Esophagus muscularis mucosa (tissue), 4 donors: Measurements from ENCODE around the gene TLL2. TPM values are rescaled to one million over a fixed set of nuclear protein-coding genes. Genes with fewer than 3 reads are reported as not detected.

Experiments
- DNase-seq: peaks from one replicate; pipeline ENCODE4 v3.0.0-alpha.2; 2017; ENCODE audit errors: extremely low spot score
- H3K27ac ChIP-seq, 4 donors: fragments of 200-600 bp; sonication (generic); replicated peaks in 1 of 4; 1 replicate in 3 of 4; 2 replicates in 1 of 4; pipeline ENCODE4 v1.5.1; 2016 to 2019; ENCODE audit warnings: mild to moderate bottlenecking in 1 of 4
- H3K27me3 ChIP-seq, 4 donors: fragments of 200-600 bp; sonication (generic); one replicate each; pipeline versions ENCODE4 v1.5.1 to v1.6.0; 2016 to 2019
- H3K36me3 ChIP-seq, 4 donors: fragments of 200-600 bp; sonication (generic); one replicate each; pipeline ENCODE4 v1.5.1; 2016 to 2019
- H3K4me1 ChIP-seq, 4 donors: fragments of 200-600 bp; sonication (generic); one replicate each; pipeline ENCODE4 v1.5.1; 2016 to 2019
- H3K4me3 ChIP-seq, 4 donors: fragments of 200-600 bp; sonication (generic); 1 replicate in 2 of 4; 2 replicates in 2 of 4; pipeline ENCODE4 v1.5.1; 2016 to 2019; ENCODE audit warnings: mild to moderate bottlenecking in 4 of 4, moderate library complexity in 1 of 4
- H3K9me3 ChIP-seq, 4 donors: fragments of 200-600 bp; sonication (generic); 1 replicate in 3 of 4; 2 replicates in 1 of 4; pipeline ENCODE4 v1.5.1; 2016 to 2019
- EP300 ChIP-seq: sonication (generic); formaldehyde crosslinking; IDR thresholded peaks from one replicate; pipeline ENCODE4 v1.6.1; 2017; ENCODE audit warnings: antibody characterized with exemption
- POLR2A ChIP-seq: fragments of 450-650 bp; IDR thresholded peaks from one replicate; pipeline ENCODE4 v1.6.1; 2017; ENCODE audit warnings: antibody characterized with exemption, moderate library complexity, mild to moderate bottlenecking, low read depth
- POLR2AphosphoS5 ChIP-seq, 2 donors: sonication (generic); formaldehyde crosslinking; IDR thresholded peaks; one replicate each; pipeline ENCODE4 v1.6.1; 2017; ENCODE audit warnings: antibody characterized with exemption in 2 of 2
- WGBS: methylation state at CpG from one replicate; pipeline ENCODE4 v1.1.5; 2018; 5-methylcytosine and 5-hydroxymethylcytosine counted together
- intact Hi-C: fragments of 100-400 bp; cut with DNase I; formaldehyde crosslinking; loops from one replicate; pipeline ENCODE4 v1.15.1; 2023
- total RNA-seq, 4 donors: library from RNA; depleted of rRNA; stranded (reverse); fragments of >200 nt; gene quantifications; one replicate each; pipeline versions ENCODE4 v1.1.0 to v1.2.1, GENCODE V29; 2016
- TF ChIP-seq, protein P1 (sequence below), 3 experiments: fragments of 200-600 bp in 2 of 3; fragments of 450-650 bp in 1 of 3; sonication (generic) in 2 of 3; IDR thresholded peaks; one replicate each; pipeline ENCODE4 v1.5.1; 2017 to 2019; ENCODE audit warnings: antibody characterized with exemption in 3 of 3, mild to moderate bottlenecking in 2 of 3, moderate library complexity in 1 of 3

TLL2 gene
- total RNA-seq, 4 donors from 2014 or later: 0.17 to 2.1 (median 0.27) TPM

DNA sequence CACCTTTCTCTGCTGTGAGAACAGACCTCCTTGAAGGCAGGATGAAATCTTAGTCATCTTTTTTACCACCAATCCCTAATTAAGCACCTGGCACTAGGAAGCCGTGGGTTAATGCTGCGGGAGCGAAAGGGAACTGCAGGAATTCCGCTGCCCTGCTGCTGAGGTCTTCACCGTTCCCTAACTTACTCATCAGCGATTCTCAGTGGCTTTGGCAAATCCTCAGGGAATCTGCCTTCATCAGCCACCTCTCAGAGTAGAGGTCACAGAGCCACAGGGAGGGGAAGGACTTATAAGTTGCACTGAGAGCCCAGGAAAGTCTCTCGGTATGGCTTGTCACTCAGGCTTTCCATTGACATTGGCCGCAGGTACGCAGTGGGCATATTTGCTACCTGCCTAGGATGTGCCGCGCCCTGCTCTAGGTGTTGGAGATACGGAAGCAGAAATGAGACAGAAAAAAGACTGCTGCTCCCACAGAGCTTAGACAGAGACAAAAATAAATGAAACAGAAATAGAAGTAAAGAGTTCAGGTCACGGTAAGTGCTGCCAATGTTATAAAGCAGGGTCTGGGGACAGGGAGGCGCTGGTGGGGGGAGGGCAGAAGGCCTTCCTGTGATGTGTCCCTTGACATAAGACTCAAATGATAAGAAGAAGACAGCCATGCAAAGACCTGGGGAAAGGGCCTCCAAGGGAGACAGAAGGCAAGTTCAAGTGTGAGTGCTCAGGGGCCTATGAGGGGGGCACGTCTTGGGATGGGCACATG is 82.3 kb downstream of the TLL2 start:
- Histone ChIP-seq H3K9me3 (no peaks in the 10 kb centered on the region), H3K27ac (no peak overlapping the region), H3K4me3 (no peak overlapping the region), H3K4me1 (no peaks in the 10 kb centered on the region), H3K27me3 (peaks cover 0 to 20% (median 0%) of the 10 kb centered on the region in 4 donors), H3K36me3 (no peaks in the 10 kb centered on the region)
- peak; percentile 50 for DNase-seq
- TF ChIP-seq POLR2AphosphoS5 (IDR thresholded peaks at IDR 0.05): no peak
- no peak for TF ChIP-seq POLR2A
- TF ChIP-seq EP300: no peak
- TF ChIP-seq, protein P1, sequence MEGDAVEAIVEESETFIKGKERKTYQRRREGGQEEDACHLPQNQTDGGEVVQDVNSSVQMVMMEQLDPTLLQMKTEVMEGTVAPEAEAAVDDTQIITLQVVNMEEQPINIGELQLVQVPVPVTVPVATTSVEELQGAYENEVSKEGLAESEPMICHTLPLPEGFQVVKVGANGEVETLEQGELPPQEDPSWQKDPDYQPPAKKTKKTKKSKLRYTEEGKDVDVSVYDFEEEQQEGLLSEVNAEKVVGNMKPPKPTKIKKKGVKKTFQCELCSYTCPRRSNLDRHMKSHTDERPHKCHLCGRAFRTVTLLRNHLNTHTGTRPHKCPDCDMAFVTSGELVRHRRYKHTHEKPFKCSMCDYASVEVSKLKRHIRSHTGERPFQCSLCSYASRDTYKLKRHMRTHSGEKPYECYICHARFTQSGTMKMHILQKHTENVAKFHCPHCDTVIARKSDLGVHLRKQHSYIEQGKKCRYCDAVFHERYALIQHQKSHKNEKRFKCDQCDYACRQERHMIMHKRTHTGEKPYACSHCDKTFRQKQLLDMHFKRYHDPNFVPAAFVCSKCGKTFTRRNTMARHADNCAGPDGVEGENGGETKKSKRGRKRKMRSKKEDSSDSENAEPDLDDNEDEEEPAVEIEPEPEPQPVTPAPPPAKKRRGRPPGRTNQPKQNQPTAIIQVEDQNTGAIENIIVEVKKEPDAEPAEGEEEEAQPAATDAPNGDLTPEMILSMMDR (IDR thresholded peaks at IDR 0.05): no peak
- intact Hi-C loops: no loop called here
- 75% methylated on average over 15 of the region's 15 CpGs for WGBS

DNA sequence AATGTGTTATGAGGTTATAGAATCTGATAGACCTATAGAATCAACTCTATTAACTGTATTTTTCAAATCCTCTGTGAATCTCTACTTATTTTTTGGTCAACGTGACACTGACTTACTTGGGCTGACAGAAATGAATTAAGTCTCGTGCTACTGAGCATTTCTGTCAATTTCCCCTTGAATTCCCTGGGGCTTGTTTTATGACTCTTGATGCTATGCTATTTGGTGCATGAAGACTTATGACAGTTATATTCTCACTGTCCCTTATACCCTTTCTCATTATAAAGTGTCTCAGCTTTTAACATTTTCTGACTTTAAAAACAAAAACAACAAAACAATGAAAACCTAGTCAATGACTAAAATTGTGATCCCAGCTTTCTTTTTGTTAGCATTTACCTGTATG is 86.4 kb downstream of the TLL2 start:
- no peak overlapping the region for H3K4me3 ChIP-seq
- no peaks in the 10 kb centered on the region for H3K36me3 ChIP-seq
- TF ChIP-seq POLR2AphosphoS5 (IDR thresholded peaks at IDR 0.05) (no peak), EP300 (no peak), POLR2A (no peak)
- TF ChIP-seq, protein P1 (IDR thresholded peaks at IDR 0.05): no peak
- no peak overlapping the region for H3K27ac ChIP-seq
- H3K9me3 ChIP-seq: no peaks in the 10 kb centered on the region
- H3K27me3 ChIP-seq: peaks cover 0 to 20% (median 0%) of the 10 kb centered on the region in 4 donors
- intact Hi-C loops: no loop called here
- DNase-seq: no peak
- WGBS: 81% methylated on average over 2 of the region's 2 CpGs
- no peaks in the 10 kb centered on the region for H3K4me1 ChIP-seq

DNA sequence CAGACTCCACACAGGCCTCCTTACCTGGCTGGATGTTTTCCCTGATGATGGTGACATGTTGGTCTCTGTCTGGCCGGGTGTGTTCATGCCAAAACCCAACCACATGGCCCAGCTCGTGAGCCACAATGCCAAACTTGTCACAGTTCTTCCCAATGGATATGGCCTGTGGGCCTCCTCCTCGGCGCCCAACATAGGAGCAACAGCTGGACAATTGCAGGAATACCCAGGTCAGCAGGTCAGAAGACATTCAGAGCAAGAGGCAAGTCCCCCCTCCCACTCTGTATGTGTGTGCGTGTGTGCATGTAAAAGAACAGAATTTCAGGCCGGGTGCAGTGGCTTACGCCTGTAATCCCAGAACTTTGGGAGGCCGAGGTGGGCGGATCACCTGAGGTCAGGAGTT is 91.2 kb downstream of the TLL2 start:
- H3K9me3 ChIP-seq: no peaks in the 10 kb centered on the region
- peak; percentile 88 for DNase-seq
- WGBS: 93% methylated on average over 9 of the region's 9 CpGs
- no peak for TF ChIP-seq POLR2AphosphoS5 (IDR thresholded peaks at IDR 0.05)
- TF ChIP-seq, protein P1 (IDR thresholded peaks at IDR 0.05): no peak
- no peak for TF ChIP-seq EP300
- TF ChIP-seq POLR2A: no peak
- intact Hi-C loops: no loop called here
- H3K4me1 ChIP-seq: peaks cover 0 to 4% (median 0%) of the 10 kb centered on the region in 4 donors
- no peaks in the 10 kb centered on the region for H3K36me3 ChIP-seq
- no peak overlapping the region for H3K4me3 ChIP-seq
- H3K27ac ChIP-seq: no peak overlapping the region
- peaks cover 0 to 4% (median 0%) of the 10 kb centered on the region in 4 donors for H3K27me3 ChIP-seq

DNA sequence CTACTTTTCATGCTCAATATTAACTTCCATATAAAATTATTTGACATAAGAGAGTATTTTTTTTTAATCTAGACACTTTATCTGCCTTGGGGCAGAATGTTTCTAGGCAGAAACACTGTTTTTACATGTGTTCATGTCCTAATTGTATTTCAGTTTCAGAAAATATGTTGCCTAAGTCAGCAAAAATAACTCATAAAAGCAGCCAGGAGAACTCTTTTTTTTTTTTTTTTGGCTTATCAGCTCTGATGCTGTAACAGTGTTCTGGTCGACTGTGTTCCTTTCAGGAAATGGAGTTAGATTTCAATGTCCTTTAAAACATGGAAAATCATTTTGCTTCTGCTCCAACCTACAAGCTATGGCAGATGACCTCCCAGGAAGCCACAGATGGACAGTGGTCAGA is 91.7 kb downstream of the TLL2 start:
- WGBS: 47% methylated on average over 1 of the region's 1 CpG
- Histone ChIP-seq H3K36me3 (no peaks in the 10 kb centered on the region), H3K9me3 (no peaks in the 10 kb centered on the region), H3K27me3 (peaks cover 0 to 7% (median 0%) of the 10 kb centered on the region in 4 donors), H3K4me1 (peaks cover 0 to 4% (median 0%) of the 10 kb centered on the region in 4 donors), H3K27ac (no peak overlapping the region), H3K4me3 (no peak overlapping the region)
- DNase-seq: no peak
- TF ChIP-seq POLR2AphosphoS5 (IDR thresholded peaks at IDR 0.05) (no peak), POLR2A (no peak)
- intact Hi-C loops: no loop called here

DNA sequence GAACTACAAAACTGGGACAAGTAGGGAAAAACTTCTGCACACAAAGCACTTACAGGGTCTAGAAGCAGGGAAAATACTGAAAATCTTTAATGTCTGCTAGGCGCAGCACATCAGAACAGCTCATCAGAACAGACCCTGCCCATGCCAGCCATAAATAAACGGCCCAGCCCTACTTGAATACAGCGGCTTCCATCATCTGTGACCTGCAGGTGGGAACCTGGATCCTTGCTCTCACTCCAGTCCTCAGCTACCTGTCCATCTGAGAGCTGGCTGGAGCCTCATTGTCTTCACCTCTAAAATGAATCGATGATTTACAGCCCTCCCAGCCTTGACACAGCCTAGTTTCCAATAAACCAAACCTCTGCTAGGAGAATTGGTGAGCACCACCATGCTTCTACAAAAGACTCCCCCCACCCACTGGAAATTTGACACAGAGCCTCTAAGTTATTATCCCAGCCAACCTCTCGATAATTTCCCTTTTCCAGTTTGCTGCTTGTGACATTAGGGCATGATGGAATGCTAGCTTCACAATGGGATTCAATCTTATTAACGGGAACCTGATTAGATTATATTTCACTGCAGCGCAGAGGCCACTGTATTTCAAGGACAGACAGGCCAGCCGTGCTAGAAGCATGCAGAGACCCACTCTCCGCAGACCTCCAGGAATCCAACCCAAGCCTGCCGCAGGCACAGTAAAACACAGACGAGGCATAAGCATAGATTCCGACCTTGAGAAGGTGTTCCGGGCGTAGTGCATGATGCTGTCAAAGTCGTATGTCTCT is 93.3 kb downstream of the TLL2 start:
- DNase-seq: peak; percentile 82
- H3K9me3 ChIP-seq: no peaks in the 10 kb centered on the region
- WGBS: 87% methylated on average over 15 of the region's 15 CpGs
- TF ChIP-seq EP300: no peak
- TF ChIP-seq, protein P1 (IDR thresholded peaks at IDR 0.05): no peak
- TF ChIP-seq POLR2AphosphoS5 (IDR thresholded peaks at IDR 0.05): no peak
- TF ChIP-seq POLR2A: no peak
- intact Hi-C loops: no loop called here
- H3K36me3 ChIP-seq: no peaks in the 10 kb centered on the region
- peaks cover 9 to 12% (median 11%) of the 10 kb centered on the region in 4 donors for H3K4me1 ChIP-seq
- peaks cover 0 to 7% (median 0%) of the 10 kb centered on the region in 4 donors for H3K27me3 ChIP-seq
- no peak overlapping the region for H3K27ac ChIP-seq
- no peak overlapping the region for H3K4me3 ChIP-seq
